DOHH2 (cell line): Measurements from ENCODE around the gene CIAO1.

Experiments
- H3F3A ChIP-seq: fragments of 200-600 bp; sonication (generic), shearing (Covaris generic); 2 replicates; pipeline ENCODE4 v1.6.0; 2016; ENCODE audit warnings: antibody characterized with exemption, mild to moderate bottlenecking; ENCODE audit not compliant: control insufficient read depth, insufficient read depth
- H3K27ac ChIP-seq: fragments of 200-600 bp; sonication (generic); 2 replicates; pipeline ENCODE4 v1.5.1; 2014; ENCODE audit warnings: low read depth, mild to moderate bottlenecking, low read length, moderate library complexity
- H3K27me3 ChIP-seq: fragments of 200-600 bp; sonication (generic); 2 replicates; pipeline ENCODE4 v1.6.1; 2014; ENCODE audit warnings: mild to moderate bottlenecking, low read length, mixed read lengths; ENCODE audit not compliant: control insufficient read depth
- H3K36me3 ChIP-seq: fragments of 200-600 bp; sonication (generic); 2 replicates; pipeline ENCODE4 v1.6.1; 2014; ENCODE audit warnings: mild to moderate bottlenecking, low read length, moderate library complexity, mixed read lengths; ENCODE audit not compliant: control insufficient read depth
- H3K4me1 ChIP-seq: fragments of 200-600 bp; sonication (generic); 2 replicates; pipeline ENCODE4 v1.6.1; 2014; ENCODE audit warnings: mild to moderate bottlenecking, low read length, mixed read lengths; ENCODE audit not compliant: control insufficient read depth
- H3K4me2 ChIP-seq: fragments of 200-600 bp; sonication (generic); 2 replicates; pipeline ENCODE4 v1.6.0; 2014; ENCODE audit warnings: mild to moderate bottlenecking, low read length, moderate library complexity
- H3K4me3 ChIP-seq: fragments of 200-600 bp; sonication (generic); 2 replicates; pipeline ENCODE4 v1.5.1; 2014; ENCODE audit warnings: mild to moderate bottlenecking, low read length, mixed read lengths
- H3K79me2 ChIP-seq: fragments of 200-600 bp; sonication (generic); 2 replicates; pipeline ENCODE4 v1.6.1; 2014; ENCODE audit warnings: mild to moderate bottlenecking, low read length, mixed read lengths; ENCODE audit not compliant: control insufficient read depth
- H3K9me2 ChIP-seq: fragments of 200-600 bp; sonication (generic); replicated peaks from 2 replicates; pipeline ENCODE4 v1.6.1; 2014; ENCODE audit warnings: mild to moderate bottlenecking, low read length, mixed read lengths; ENCODE audit not compliant: control insufficient read depth
- H3K9me3 ChIP-seq: fragments of 200-600 bp; sonication (generic); 2 replicates; pipeline ENCODE4 v1.6.1; 2014; ENCODE audit warnings: antibody characterized with exemption, low read length, mixed read lengths; ENCODE audit not compliant: control insufficient read depth, insufficient read depth
- H4K20me1 ChIP-seq: fragments of 200-600 bp; sonication (generic); 2 replicates; pipeline ENCODE4 v1.6.0; 2014; ENCODE audit warnings: low read depth, mild to moderate bottlenecking, antibody characterized with exemption, low read length, moderate library complexity; ENCODE audit not compliant: control insufficient read depth, insufficient read depth
- EZH2phosphoT487 ChIP-seq: fragments of 200-600 bp; sonication (generic); IDR thresholded peaks from 2 replicates; pipeline ENCODE4 v1.6.1; 2017; ENCODE audit warnings: borderline replicate concordance, mild to moderate bottlenecking, antibody characterized with exemption, low read length, moderate library complexity, mixed read lengths
- TF ChIP-seq, protein P1 (sequence below): fragments of 200-600 bp; sonication (generic); IDR thresholded peaks from one replicate; pipeline ENCODE4 v1.5.1; 2014; ENCODE audit warnings: antibody characterized with exemption, mild to moderate bottlenecking, low read depth, low read length; ENCODE audit not compliant: poor library complexity, severe bottlenecking

CIAO1 gene

DNA sequence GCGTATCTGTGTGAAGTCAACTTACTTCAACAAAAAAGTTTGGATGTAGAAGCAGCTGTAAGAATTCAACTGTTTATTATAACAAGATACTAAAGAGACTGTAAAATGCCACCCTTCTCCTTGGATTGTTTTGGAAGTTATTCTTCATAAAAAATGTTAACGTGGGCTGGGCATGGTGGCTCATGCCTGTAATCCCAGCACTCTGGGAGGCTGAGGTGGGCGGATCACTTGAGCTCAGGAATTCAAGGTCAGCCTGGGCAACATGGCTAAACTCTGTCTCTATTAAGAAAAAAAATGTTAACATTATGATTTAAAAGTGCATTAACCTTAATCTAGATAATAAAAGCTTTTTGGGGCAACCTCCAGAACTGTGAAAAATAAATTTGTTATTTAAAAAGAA lies 7.7 kb downstream of the CIAO1 start:
- Histone ChIP-seq H3K4me1 (no peaks in the 10 kb centered on the region), H3K9me2 (no peaks in the 10 kb centered on the region), H4K20me1 (no peaks in the 10 kb centered on the region), H3K27ac (no peak overlapping the region), H3F3A (peaks cover 25% of the 10 kb centered on the region), H3K36me3 (peaks cover 85% of the 10 kb centered on the region), H3K9me3 (no peaks in the 10 kb centered on the region), H3K4me2 (no peak overlapping the region), H3K4me3 (no peak overlapping the region), H3K79me2 (peaks cover under 1% of the 10 kb centered on the region; the same call in 1 of the 2 replicates), H3K27me3 (no peaks in the 10 kb centered on the region)
- TF ChIP-seq, protein P1, sequence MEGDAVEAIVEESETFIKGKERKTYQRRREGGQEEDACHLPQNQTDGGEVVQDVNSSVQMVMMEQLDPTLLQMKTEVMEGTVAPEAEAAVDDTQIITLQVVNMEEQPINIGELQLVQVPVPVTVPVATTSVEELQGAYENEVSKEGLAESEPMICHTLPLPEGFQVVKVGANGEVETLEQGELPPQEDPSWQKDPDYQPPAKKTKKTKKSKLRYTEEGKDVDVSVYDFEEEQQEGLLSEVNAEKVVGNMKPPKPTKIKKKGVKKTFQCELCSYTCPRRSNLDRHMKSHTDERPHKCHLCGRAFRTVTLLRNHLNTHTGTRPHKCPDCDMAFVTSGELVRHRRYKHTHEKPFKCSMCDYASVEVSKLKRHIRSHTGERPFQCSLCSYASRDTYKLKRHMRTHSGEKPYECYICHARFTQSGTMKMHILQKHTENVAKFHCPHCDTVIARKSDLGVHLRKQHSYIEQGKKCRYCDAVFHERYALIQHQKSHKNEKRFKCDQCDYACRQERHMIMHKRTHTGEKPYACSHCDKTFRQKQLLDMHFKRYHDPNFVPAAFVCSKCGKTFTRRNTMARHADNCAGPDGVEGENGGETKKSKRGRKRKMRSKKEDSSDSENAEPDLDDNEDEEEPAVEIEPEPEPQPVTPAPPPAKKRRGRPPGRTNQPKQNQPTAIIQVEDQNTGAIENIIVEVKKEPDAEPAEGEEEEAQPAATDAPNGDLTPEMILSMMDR = no peak
- TF ChIP-seq EZH2phosphoT487 = no peak

DNA sequence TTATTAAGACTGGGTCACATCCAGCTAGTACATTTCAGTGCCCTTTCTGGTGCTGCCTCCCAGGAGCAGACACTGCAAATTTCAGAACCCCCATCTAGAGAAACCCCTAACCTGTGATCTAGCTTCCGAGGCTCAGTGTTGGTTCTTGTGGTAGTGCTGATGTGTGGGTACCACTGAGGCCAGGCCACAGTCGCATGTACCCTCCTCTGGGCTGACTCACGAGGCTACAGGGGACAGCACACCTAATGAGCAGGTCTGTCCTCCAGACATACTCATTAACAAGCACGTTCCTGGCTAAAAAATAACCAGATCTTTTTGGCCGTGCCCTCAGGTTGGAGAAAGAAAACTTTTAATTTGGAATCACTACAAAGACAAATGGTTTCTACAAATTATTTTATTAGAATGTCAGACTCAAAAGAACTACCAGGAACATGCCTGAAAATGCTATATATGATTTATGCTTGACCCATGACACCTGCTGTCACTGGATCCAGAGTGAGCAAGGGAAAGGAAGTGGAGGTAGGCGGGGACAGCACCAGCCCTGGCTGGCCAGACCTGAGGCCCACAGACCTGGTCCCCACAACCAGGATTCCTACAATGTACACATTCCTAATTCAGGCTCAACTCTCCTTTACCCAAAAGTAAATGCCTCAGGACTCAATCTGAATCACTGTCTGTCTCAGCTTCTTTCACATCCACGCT lies 8.5 kb downstream of the CIAO1 start:
- Histone ChIP-seq H3K27me3 (no peaks in the 10 kb centered on the region), H3K9me3 (no peaks in the 10 kb centered on the region), H3F3A (peaks cover 25% of the 10 kb centered on the region), H3K4me1 (no peaks in the 10 kb centered on the region), H4K20me1 (no peaks in the 10 kb centered on the region), H3K27ac (no peak overlapping the region), H3K4me3 (no peak overlapping the region), H3K79me2 (no peaks in the 10 kb centered on the region), H3K9me2 (no peaks in the 10 kb centered on the region), H3K4me2 (no peak overlapping the region), H3K36me3 (peaks cover 85% of the 10 kb centered on the region)
- TF ChIP-seq, protein P1 = no peak
- no peak for TF ChIP-seq EZH2phosphoT487

DNA sequence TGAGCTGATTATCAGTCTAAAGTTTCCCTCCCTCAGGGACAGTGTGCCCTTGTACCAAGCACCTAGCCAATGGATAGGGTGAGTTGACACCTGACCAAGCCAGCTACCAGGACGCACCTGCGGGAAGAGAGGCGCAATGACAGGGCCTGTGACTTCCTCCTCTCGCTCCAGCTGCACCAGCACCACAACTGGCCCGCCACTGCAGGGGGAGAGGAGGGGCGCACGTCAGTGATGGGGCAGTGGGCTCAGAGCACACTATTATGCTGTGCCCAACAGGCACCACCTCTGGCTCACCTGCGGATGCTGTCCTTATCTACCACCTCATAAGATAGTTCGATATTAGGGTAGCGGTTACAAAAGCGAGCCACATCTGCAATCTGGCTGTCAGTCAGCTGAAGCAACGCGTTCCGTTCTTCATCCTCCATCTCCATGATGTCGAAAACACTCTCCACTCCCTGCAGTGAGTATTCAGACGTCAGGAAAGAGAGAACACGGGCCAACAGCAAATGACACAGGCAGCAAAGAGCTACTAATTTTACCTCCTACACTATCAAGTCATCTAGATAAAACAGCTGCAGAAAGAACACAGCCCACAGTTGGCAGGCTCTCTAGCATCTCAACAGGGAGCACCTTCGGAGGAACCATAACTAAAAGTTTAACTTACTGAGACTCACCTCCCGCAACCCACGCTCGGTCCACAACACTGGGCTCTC lies 10.9 kb downstream of the CIAO1 start:
- H3K4me2 ChIP-seq = no peak overlapping the region
- no peaks in the 10 kb centered on the region for H3K9me3 ChIP-seq
- no peaks in the 10 kb centered on the region for H3K9me2 ChIP-seq
- peaks cover 19% of the 10 kb centered on the region for H3F3A ChIP-seq
- no peaks in the 10 kb centered on the region for H3K4me1 ChIP-seq
- H3K27me3 ChIP-seq = no peaks in the 10 kb centered on the region
- H3K36me3 ChIP-seq = peaks cover 85% of the 10 kb centered on the region
- no peaks in the 10 kb centered on the region for H4K20me1 ChIP-seq
- no peak overlapping the region for H3K27ac ChIP-seq
- no peak for TF ChIP-seq EZH2phosphoT487
- TF ChIP-seq, protein P1 = no peak
- H3K79me2 ChIP-seq = no peaks in the 10 kb centered on the region
- H3K4me3 ChIP-seq = no peak overlapping the region
